Endothelial cell of umbilical vein (primary cell): ENCODE measurements around the gene SMIM21. TPM values are rescaled to one million over a fixed set of nuclear protein-coding genes. Genes with fewer than 3 reads are reported as not detected.

ENCODE experiments used
- BruUV-seq: library from RNA; stranded (reverse); fragments of 400-500 nt; replicated peaks from 2 replicates; lab custom pipeline; 2021; lab: Mats Ljungman, UMichigan
- CTCF ChIA-PET: fragments of 300-600, 350-600 bp; sonication (Branson Sonifier 250); formaldehyde crosslinking; loops from one replicate; lab custom pipeline; 2021; ENCODE audit warnings: antibody characterized with exemption, inconsistent platforms; lab: Charles Lee
- POLR2A ChIA-PET: fragments of 300-600, 350-600 bp; sonication (Branson Sonifier 250); formaldehyde crosslinking; loops from one replicate; lab custom pipeline; 2021; ENCODE audit warnings: antibody characterized with exemption, inconsistent platforms; lab: Charles Lee
- DNase-seq: peaks from one replicate; pipeline ENCODE4 v3.0.0-alpha.2; 2011; ENCODE audit warnings: low read depth, low spot score
- FAIRE-seq: peaks from 2 replicates; lab custom pipeline; 2011; peaks lifted over from hg19 to GRCh38; lab: Jason Lieb, UNC
- H2AFZ ChIP-seq: 2 replicates; pipeline ENCODE4 v1.6.0; 2012; ENCODE audit warnings: low read depth, low read length, control low read depth, inconsistent platforms
- H3K27ac ChIP-seq: 2 replicates; pipeline ENCODE4 v1.5.1; 2011; ENCODE audit warnings: low read depth, mild to moderate bottlenecking, control low read depth, low read length, moderate library complexity; ENCODE audit not compliant: insufficient read depth
- H3K27me3 ChIP-seq, 2 experiments: 2 replicates each; pipeline versions ENCODE4 v1.6.0 to v1.6.1; 2011; ENCODE audit warnings: low read length in 2 of 2, mixed read lengths in 1 of 2; ENCODE audit not compliant: control insufficient read depth in 2 of 2, insufficient read depth in 2 of 2
- H3K36me3 ChIP-seq, 2 experiments: 2 replicates in 1 of 2; 3 replicates in 1 of 2; pipeline ENCODE4 v1.5.1; 2011; ENCODE audit warnings: low read length in 2 of 2, mild to moderate bottlenecking in 1 of 2, moderate library complexity in 1 of 2; ENCODE audit not compliant: control insufficient read depth in 2 of 2, insufficient read depth in 2 of 2; ENCODE audit errors: extremely low read depth in 1 of 2
- H3K4me1 ChIP-seq: 3 replicates; pipeline ENCODE4 v1.5.1; 2011; ENCODE audit warnings: mild to moderate bottlenecking, low read length; ENCODE audit not compliant: control insufficient read depth, insufficient read depth; ENCODE audit errors: extremely low read depth
- H3K4me2 ChIP-seq: 2 replicates; pipeline ENCODE4 v1.6.1; 2011; ENCODE audit warnings: low read length, control low read depth, mixed read lengths; ENCODE audit not compliant: insufficient read depth
- H3K4me3 ChIP-seq, 3 experiments: fragments of 200-600 bp in 1 of 3; sonication (generic), shearing (Covaris generic) in 1 of 3; replicated peaks in 1 of 3; 2 replicates each; pipeline ENCODE4 v1.5.1; 2011 to 2016; ENCODE audit warnings: control low read depth in 3 of 3, low read length in 3 of 3, mild to moderate bottlenecking in 2 of 3, inconsistent platforms in 1 of 3, low read depth in 1 of 3, moderate library complexity in 1 of 3; ENCODE audit not compliant: insufficient read depth in 1 of 3
- H3K79me2 ChIP-seq: 2 replicates; pipeline ENCODE4 v1.6.0; 2012; ENCODE audit warnings: low read length, inconsistent platforms; ENCODE audit not compliant: control insufficient read depth, insufficient read depth
- H3K9ac ChIP-seq: replicated peaks from 2 replicates; pipeline ENCODE3; 2011; ENCODE audit warnings: low read length, control low read depth; ENCODE audit not compliant: insufficient read depth; ENCODE audit errors: extremely low read depth
- H3K9me1 ChIP-seq: replicated peaks from 3 replicates; pipeline ENCODE4 v1.6.0; 2011; ENCODE audit warnings: mild to moderate bottlenecking, low read length; ENCODE audit not compliant: control insufficient read depth, insufficient read depth; ENCODE audit errors: extremely low read depth
- H3K9me3 ChIP-seq: replicated peaks from 2 replicates; pipeline ENCODE4 v1.5.1; 2012; ENCODE audit warnings: low read length, inconsistent platforms; ENCODE audit not compliant: control insufficient read depth, insufficient read depth
- H4K20me1 ChIP-seq: replicated peaks from 2 replicates; pipeline ENCODE3; 2011; ENCODE audit warnings: mild to moderate bottlenecking, low read length; ENCODE audit not compliant: control insufficient read depth, insufficient read depth; ENCODE audit errors: extremely low read depth
- CTCF ChIP-seq, 2 donors: IDR thresholded peaks; 1 replicate in 1 of 2; 2 replicates in 1 of 2; pipeline ENCODE4 v1.5.1; 2011; ENCODE audit warnings: low read length in 2 of 2, mild to moderate bottlenecking in 2 of 2, moderate library complexity in 2 of 2, control low read depth in 1 of 2, inconsistent platforms in 1 of 2, low read depth in 1 of 2; ENCODE audit not compliant: insufficient read depth in 1 of 2; ENCODE audit errors: extremely low read depth in 1 of 2
- EZH2 ChIP-seq: IDR thresholded peaks from 2 replicates; pipeline ENCODE4 v1.6.1; 2012; ENCODE audit warnings: borderline replicate concordance, low read depth, mild to moderate bottlenecking, moderate library complexity, low read length, inconsistent platforms; ENCODE audit not compliant: severe bottlenecking
- FOS ChIP-seq: IDR thresholded peaks from 2 replicates; pipeline ENCODE4 v1.6.1; 2011; ENCODE audit warnings: mild to moderate bottlenecking, low read length, moderate library complexity, borderline replicate concordance; ENCODE audit not compliant: insufficient read depth
- JUN ChIP-seq: IDR thresholded peaks from 2 replicates; pipeline ENCODE4 v1.6.1; 2011; ENCODE audit warnings: borderline replicate concordance, low read depth; ENCODE audit not compliant: insufficient read length, insufficient read depth
- POLR2A ChIP-seq: IDR thresholded peaks from 2 replicates; pipeline ENCODE4 v1.6.1; 2012; ENCODE audit warnings: low read depth, mild to moderate bottlenecking, control low read depth, low read length
- POLR2AphosphoS5 ChIP-seq: IDR thresholded peaks from 2 replicates; pipeline ENCODE4 v1.6.1; 2012; ENCODE audit warnings: low read depth, mild to moderate bottlenecking, control low read depth, low read length, moderate library complexity; ENCODE audit not compliant: insufficient read depth
- dilution Hi-C: fragments of 300-500 bp; cut with MboI; formaldehyde crosslinking; loops from one replicate; pipeline ENCODE4 v1.15.0; 2019; ENCODE audit warnings: low sequenced_read_pairs; ENCODE audit not compliant: extremely low pct_ligation_motif_present
- intact Hi-C: fragments of 100-400 bp; cut with micrococcal nuclease; formaldehyde crosslinking; loops from one replicate; pipeline ENCODE4 v1.10.0; 2022
- polyA plus RNA-seq, 4 experiments: library from polyadenylated mRNA; depleted of rRNA in 3 of 4; stranded (reverse) in 3 of 4; unstranded in 1 of 4; fragments of >200 nt; gene quantifications; 2 replicates each; pipeline versions ENCODE4 v1.2.1 to v1.2.3, GENCODE V29; 2011 to 2012; ENCODE audit warnings: missing spikeins in 1 of 4
- total RNA-seq: library from RNA; stranded (reverse); gene quantifications from 2 replicates; pipeline ENCODE4 v1.2.3, GENCODE V29; 2021
- TF ChIP-seq, protein P1 (sequence below): IDR thresholded peaks from 2 replicates; pipeline ENCODE4 v1.6.1; 2011; ENCODE audit not compliant: insufficient read depth, insufficient read length

Gene SMIM21
- total and polyA plus RNA-seq, 2 donors (not counting 3 experiments of a cell fraction or from before 2014, with no cell fraction given) = not detected

DNA sequence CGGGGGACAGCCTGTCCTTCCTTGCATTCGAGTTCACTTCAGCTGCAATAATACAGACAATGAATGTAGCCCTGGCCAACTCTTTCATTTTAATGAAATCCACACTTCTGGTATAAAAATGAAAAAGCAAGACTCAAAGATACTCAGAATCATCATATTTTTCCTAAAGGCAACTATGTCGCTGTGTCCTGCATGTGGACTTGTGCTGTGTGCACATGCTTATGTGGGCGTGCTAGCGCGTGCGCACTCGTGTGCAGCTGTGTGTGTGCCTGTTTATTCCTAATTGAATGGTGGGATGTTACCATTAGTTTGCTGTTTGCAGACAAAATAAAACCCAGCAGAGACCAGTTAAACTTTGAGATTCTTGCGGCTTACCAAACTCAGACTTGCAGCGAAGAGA is 49.6 kb downstream of the SMIM21 start:
- H3K9me1 ChIP-seq = no peaks in the 10 kb centered on the region
- no peaks in the 10 kb centered on the region for H3K27me3 ChIP-seq
- CTCF ChIA-PET = no interaction called here
- no peak for DNase-seq
- no peak overlapping the region for H3K9ac ChIP-seq
- no peak overlapping the region for H2AFZ ChIP-seq
- BruUV-seq = no TSS peak
- POLR2A ChIA-PET = no interaction called here
- no peaks in the 10 kb centered on the region for H3K4me1 ChIP-seq
- FAIRE-seq = no peak
- no peak overlapping the region for H3K27ac ChIP-seq
- H3K4me3 ChIP-seq = no peak overlapping the region
- no peak overlapping the region for H3K4me2 ChIP-seq
- intact Hi-C loops = no loop called here
- dilution Hi-C loops = no loop called here
- no peaks in the 10 kb centered on the region for H3K9me3 ChIP-seq
- no peaks in the 10 kb centered on the region for H4K20me1 ChIP-seq
- H3K36me3 ChIP-seq = no peaks in the 10 kb centered on the region
- TF ChIP-seq JUN (no peak), POLR2AphosphoS5 (no peak), FOS (no peak), POLR2A (no peak), EZH2 (no peak), CTCF (IDR thresholded peaks at IDR 0.05; ENCODE audit: extremely low read depth in 1 of 2, insufficient read depth in 1 of 2, low read depth in 1 of 2, low read length in 2 of 2) (no peak)
- TF ChIP-seq, protein P1, sequence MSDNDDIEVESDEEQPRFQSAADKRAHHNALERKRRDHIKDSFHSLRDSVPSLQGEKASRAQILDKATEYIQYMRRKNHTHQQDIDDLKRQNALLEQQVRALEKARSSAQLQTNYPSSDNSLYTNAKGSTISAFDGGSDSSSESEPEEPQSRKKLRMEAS = no peak
- no peaks in the 10 kb centered on the region for H3K79me2 ChIP-seq
